WTC11 (cell line): ENCODE results near the gene MRE11. TPM values are rescaled to one million over a fixed set of nuclear protein-coding genes. Genes with fewer than 3 reads are reported as not detected.
A peak's percentile ranks its signal among the peaks of the same experiment; 100 is the strongest.

ENCODE experiments used
- ATAC-seq: fragments of 200-7000 bp; cut with Tn5 transposase; 2 replicates; pipeline ENCODE4 v1.10.0; 2021; ENCODE audit warnings: mild to moderate bottlenecking, moderate library complexity
- CTCF ChIA-PET: fragments of 300-600 bp; sonication (Branson Sonifier 250); formaldehyde crosslinking; loops from one replicate; lab custom pipeline; 2021; ENCODE audit warnings: antibody characterized with exemption; lab: Charles Lee
- POLR2A ChIA-PET: fragments of 350-600 bp; sonication (Branson Sonifier 250); formaldehyde crosslinking; loops from one replicate; lab custom pipeline; 2021; ENCODE audit warnings: antibody characterized with exemption; lab: Charles Lee
- DNase-seq: peaks from one replicate; pipeline ENCODE4 v3.0.0; 2021; ENCODE audit warnings: low spot score
- H3K27ac Mint-ChIP-seq: 2 replicates; pipeline ENCODE4 v1.8.0; 2021; ENCODE audit warnings: mixed read lengths
- H3K27me3 Mint-ChIP-seq: 2 replicates; pipeline ENCODE4 v1.8.0; 2021; ENCODE audit warnings: low read depth, mild to moderate bottlenecking, moderate library complexity, mixed read lengths
- H3K36me3 Mint-ChIP-seq: 2 replicates; pipeline ENCODE4 v1.8.0; 2021; ENCODE audit warnings: mixed read lengths
- H3K4me1 Mint-ChIP-seq: 2 replicates; pipeline ENCODE4 v1.8.0; 2022; ENCODE audit warnings: mixed read lengths
- H3K4me3 Mint-ChIP-seq: 2 replicates; pipeline ENCODE4 v1.8.0; 2021; ENCODE audit warnings: mild to moderate bottlenecking, moderate library complexity, mixed read lengths
- H3K9me3 Mint-ChIP-seq: 2 replicates; pipeline ENCODE4 v1.8.0; 2021; ENCODE audit warnings: mixed read lengths
- ATF1 ChIP-seq: sonication (generic); formaldehyde crosslinking; IDR thresholded peaks from 2 replicates; pipeline ENCODE4 v1.8.1; 2023; ENCODE audit warnings: mild to moderate bottlenecking, moderate library complexity, missing genetic modification reagents
- FOXP1 ChIP-seq: sonication (generic); formaldehyde crosslinking; IDR thresholded peaks from 2 replicates; pipeline ENCODE4 v1.8.0; 2022; ENCODE audit warnings: missing genetic modification reagents, mild to moderate bottlenecking, moderate library complexity, borderline replicate concordance
- GABPB1 ChIP-seq: sonication (generic); formaldehyde crosslinking; IDR thresholded peaks from 2 replicates; pipeline ENCODE4 v1.8.1; 2023; ENCODE audit warnings: mild to moderate bottlenecking, missing genetic modification reagents
- JUN ChIP-seq: sonication (generic); formaldehyde crosslinking; IDR thresholded peaks from 2 replicates; pipeline ENCODE4 v1.8.0; 2023; ENCODE audit warnings: mild to moderate bottlenecking, missing genetic modification reagents
- KAT7 ChIP-seq: sonication (generic); formaldehyde crosslinking; IDR thresholded peaks from 2 replicates; pipeline ENCODE4 v1.8.1; 2023; ENCODE audit warnings: missing genetic modification reagents, mild to moderate bottlenecking, borderline replicate concordance
- MXD4 ChIP-seq: fragments of 250-450 bp; sonication (Bioruptor Pico); IDR thresholded peaks from 2 replicates; pipeline ENCODE4 v1.8.0; 2021; ENCODE audit warnings: mild to moderate bottlenecking, moderate library complexity, borderline replicate concordance
- NFATC4 ChIP-seq: fragments of 250-450 bp; sonication (Bioruptor Pico); IDR thresholded peaks from 2 replicates; pipeline ENCODE4 v1.9.0; 2021; ENCODE audit warnings: mild to moderate bottlenecking
- NFE2L1 ChIP-seq: sonication (generic); formaldehyde crosslinking; IDR thresholded peaks from 2 replicates; pipeline ENCODE4 v1.8.1; 2023; ENCODE audit warnings: missing genetic modification reagents
- TCF7 ChIP-seq: sonication (generic); formaldehyde crosslinking; IDR thresholded peaks from 2 replicates; pipeline ENCODE4 v1.8.0; 2022; ENCODE audit warnings: mild to moderate bottlenecking, low read depth, missing genetic modification reagents, moderate library complexity
- ZBTB21 ChIP-seq: sonication (generic); formaldehyde crosslinking; IDR thresholded peaks from 2 replicates; pipeline ENCODE4 v1.8.1; 2023; ENCODE audit warnings: mild to moderate bottlenecking, missing genetic modification reagents, borderline replicate concordance
- ZNF232 ChIP-seq: sonication (generic); formaldehyde crosslinking; IDR thresholded peaks from 2 replicates; pipeline ENCODE4 v1.8.0; 2022; ENCODE audit warnings: mild to moderate bottlenecking, missing genetic modification reagents
- ZNF317 ChIP-seq: sonication (generic); formaldehyde crosslinking; IDR thresholded peaks from 2 replicates; pipeline ENCODE4 v1.8.1; 2023; ENCODE audit warnings: low read depth, mild to moderate bottlenecking, moderate library complexity, missing genetic modification reagents, borderline replicate concordance
- ZNF396 ChIP-seq: fragments of 250-450 bp; sonication (Bioruptor Pico); IDR thresholded peaks from 2 replicates; pipeline ENCODE4 v1.8.0; 2021; ENCODE audit warnings: mild to moderate bottlenecking, moderate library complexity, borderline replicate concordance
- total RNA-seq: library from RNA; stranded (reverse); gene quantifications from 3 replicates; pipeline ENCODE4 v1.2.3, GENCODE V29; 2021
- TF ChIP-seq, protein P1 (sequence below): sonication (generic); formaldehyde crosslinking; IDR thresholded peaks from 2 replicates; pipeline ENCODE4 v1.8.0; 2023; ENCODE audit warnings: missing genetic modification reagents, mild to moderate bottlenecking, borderline replicate concordance
- TF ChIP-seq, protein P2 (sequence below): sonication (generic); formaldehyde crosslinking; IDR thresholded peaks from 2 replicates; pipeline ENCODE4 v1.8.1; 2022; ENCODE audit warnings: low read depth, missing genetic modification reagents, borderline replicate concordance
- TF ChIP-seq, protein P3 (sequence below): sonication (generic); formaldehyde crosslinking; conservative IDR thresholded peaks from 2 replicates; pipeline ENCODE4 v1.8.1; 2023; ENCODE audit warnings: mild to moderate bottlenecking, low read depth, missing genetic modification reagents, moderate library complexity
- TF ChIP-seq, protein P4 (sequence below): fragments of 250-450 bp; sonication (Bioruptor Pico); IDR thresholded peaks from 2 replicates; pipeline ENCODE4 v1.9.0; 2021; ENCODE audit warnings: mild to moderate bottlenecking, borderline replicate concordance
- TF ChIP-seq, protein P5 (sequence below): fragments of 250-450 bp; sonication (Bioruptor Pico); IDR thresholded peaks from 2 replicates; pipeline ENCODE4 v1.9.0; 2021; ENCODE audit warnings: moderate library complexity, mild to moderate bottlenecking, inconsistent platforms, borderline replicate concordance
- TF ChIP-seq, protein P6 (sequence below): fragments of 250-450 bp; sonication (Bioruptor Pico); IDR thresholded peaks from 2 replicates; pipeline ENCODE4 v1.9.0; 2021; ENCODE audit warnings: mild to moderate bottlenecking
- TF ChIP-seq, protein P7 (sequence below): sonication (generic); formaldehyde crosslinking; IDR thresholded peaks from 2 replicates; pipeline ENCODE4 v1.8.1; 2022; ENCODE audit warnings: low read depth, mild to moderate bottlenecking, moderate library complexity, missing genetic modification reagents, borderline replicate concordance

The MRE11 gene
- total RNA-seq, 1 experiment from 2014 or later: 34.3 TPM

DNA sequence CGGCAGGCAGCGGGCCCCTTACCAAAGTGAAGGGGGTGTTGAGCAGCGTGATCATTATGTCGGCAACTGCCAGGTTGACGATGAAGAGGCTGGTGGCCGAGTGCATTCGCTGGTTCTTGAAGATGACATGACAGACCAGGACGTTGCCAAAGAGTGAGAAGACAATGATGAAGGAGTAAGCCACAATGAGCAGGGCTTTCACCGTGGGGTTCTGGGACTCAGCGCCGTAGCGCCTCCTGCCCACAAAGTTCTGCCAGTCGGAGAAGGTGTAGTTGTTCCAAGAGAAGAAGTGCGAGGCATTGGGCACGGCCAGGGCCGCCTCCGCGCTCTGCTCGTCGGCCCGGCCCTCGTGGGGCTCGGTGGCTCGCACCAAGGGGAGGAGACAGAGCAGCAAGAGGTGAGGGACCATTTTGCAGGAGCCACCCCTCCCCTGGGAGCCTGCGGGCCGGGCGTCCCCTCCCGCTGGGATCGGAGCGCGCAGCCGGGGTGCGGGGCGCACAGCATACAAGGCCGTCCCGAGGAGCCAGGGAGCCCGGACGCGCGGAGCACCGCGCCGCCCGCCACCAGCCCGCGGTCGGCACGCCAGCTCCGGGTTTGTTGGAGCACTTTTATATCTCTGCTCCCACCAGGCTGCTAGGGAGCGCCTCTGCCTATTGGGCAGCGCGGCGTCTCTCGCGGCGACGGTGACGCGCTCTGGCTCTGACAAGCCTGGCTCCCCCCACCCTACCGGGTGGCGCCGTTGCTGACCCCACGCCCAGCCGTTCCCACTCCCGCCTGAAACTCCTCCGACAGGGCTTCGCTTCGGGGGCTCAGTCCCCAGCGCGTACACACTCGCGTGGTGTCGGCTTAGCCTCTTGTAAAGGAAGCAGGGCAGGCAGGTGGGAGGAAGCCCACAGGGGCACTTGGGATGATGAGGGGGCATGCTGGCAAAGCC is 92.5 kb downstream of the MRE11 start, which contains the start of gene GPR83:
TSS of gene GPR83 (minus strand) at position 581 of the 934 bp plus-strand sequence. CDS start at position 409, 172 bp downstream.
- Mint-ChIP-seq H3K36me3 (no peaks in the 10 kb centered on the region), H3K27me3 (peaks cover 51% of the 10 kb centered on the region), H3K27ac (no peak within 1 kb of the TSS), H3K4me1 (peaks cover 18% of the 10 kb centered on the region), H3K4me3 (peak within 1 kb of the TSS; percentile 74), H3K9me3 (no peaks in the 10 kb centered on the region)
- ChIA-PET CTCF (interaction anchor here (1.2 to 2.6 kb wide), 2 partner anchors 17 to 506 kb away, joined by 6 to 7 read pairs; no protein-coding TSS in a partner anchor), POLR2A (no interaction called here)
- DNase-seq: peak; percentile 51
- peak; percentile 83 for ATAC-seq
- TF ChIP-seq FOXP1 (CRISPR knock-in tag) (0 out of 2 replicates have a peak, but pooled peaks have one; percentile 24), ZNF317 (CRISPR knock-in tag) (no peak), ZNF232 (no peak), JUN (no peak), NFE2L1 (CRISPR knock-in tag) (no peak), NFATC4 (CRISPR knock-in tag) (no peak), ZNF396 (no peak), TCF7 (CRISPR knock-in tag) (no peak), KAT7 (CRISPR knock-in tag) (no peak), ATF1 (CRISPR knock-in tag) (no peak), ZBTB21 (CRISPR knock-in tag) (no peak), MXD4 (CRISPR knock-in tag) (no peak), GABPB1 (no peak)
- TF ChIP-seq, protein P1, sequence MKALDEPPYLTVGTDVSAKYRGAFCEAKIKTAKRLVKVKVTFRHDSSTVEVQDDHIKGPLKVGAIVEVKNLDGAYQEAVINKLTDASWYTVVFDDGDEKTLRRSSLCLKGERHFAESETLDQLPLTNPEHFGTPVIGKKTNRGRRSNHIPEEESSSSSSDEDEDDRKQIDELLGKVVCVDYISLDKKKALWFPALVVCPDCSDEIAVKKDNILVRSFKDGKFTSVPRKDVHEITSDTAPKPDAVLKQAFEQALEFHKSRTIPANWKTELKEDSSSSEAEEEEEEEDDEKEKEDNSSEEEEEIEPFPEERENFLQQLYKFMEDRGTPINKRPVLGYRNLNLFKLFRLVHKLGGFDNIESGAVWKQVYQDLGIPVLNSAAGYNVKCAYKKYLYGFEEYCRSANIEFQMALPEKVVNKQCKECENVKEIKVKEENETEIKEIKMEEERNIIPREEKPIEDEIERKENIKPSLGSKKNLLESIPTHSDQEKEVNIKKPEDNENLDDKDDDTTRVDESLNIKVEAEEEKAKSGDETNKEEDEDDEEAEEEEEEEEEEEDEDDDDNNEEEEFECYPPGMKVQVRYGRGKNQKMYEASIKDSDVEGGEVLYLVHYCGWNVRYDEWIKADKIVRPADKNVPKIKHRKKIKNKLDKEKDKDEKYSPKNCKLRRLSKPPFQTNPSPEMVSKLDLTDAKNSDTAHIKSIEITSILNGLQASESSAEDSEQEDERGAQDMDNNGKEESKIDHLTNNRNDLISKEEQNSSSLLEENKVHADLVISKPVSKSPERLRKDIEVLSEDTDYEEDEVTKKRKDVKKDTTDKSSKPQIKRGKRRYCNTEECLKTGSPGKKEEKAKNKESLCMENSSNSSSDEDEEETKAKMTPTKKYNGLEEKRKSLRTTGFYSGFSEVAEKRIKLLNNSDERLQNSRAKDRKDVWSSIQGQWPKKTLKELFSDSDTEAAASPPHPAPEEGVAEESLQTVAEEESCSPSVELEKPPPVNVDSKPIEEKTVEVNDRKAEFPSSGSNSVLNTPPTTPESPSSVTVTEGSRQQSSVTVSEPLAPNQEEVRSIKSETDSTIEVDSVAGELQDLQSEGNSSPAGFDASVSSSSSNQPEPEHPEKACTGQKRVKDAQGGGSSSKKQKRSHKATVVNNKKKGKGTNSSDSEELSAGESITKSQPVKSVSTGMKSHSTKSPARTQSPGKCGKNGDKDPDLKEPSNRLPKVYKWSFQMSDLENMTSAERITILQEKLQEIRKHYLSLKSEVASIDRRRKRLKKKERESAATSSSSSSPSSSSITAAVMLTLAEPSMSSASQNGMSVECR: no peak
- TF ChIP-seq, protein P2, sequence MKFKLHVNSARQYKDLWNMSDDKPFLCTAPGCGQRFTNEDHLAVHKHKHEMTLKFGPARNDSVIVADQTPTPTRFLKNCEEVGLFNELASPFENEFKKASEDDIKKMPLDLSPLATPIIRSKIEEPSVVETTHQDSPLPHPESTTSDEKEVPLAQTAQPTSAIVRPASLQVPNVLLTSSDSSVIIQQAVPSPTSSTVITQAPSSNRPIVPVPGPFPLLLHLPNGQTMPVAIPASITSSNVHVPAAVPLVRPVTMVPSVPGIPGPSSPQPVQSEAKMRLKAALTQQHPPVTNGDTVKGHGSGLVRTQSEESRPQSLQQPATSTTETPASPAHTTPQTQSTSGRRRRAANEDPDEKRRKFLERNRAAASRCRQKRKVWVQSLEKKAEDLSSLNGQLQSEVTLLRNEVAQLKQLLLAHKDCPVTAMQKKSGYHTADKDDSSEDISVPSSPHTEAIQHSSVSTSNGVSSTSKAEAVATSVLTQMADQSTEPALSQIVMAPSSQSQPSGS (CRISPR knock-in tag): no peak
- TF ChIP-seq, protein P3, sequence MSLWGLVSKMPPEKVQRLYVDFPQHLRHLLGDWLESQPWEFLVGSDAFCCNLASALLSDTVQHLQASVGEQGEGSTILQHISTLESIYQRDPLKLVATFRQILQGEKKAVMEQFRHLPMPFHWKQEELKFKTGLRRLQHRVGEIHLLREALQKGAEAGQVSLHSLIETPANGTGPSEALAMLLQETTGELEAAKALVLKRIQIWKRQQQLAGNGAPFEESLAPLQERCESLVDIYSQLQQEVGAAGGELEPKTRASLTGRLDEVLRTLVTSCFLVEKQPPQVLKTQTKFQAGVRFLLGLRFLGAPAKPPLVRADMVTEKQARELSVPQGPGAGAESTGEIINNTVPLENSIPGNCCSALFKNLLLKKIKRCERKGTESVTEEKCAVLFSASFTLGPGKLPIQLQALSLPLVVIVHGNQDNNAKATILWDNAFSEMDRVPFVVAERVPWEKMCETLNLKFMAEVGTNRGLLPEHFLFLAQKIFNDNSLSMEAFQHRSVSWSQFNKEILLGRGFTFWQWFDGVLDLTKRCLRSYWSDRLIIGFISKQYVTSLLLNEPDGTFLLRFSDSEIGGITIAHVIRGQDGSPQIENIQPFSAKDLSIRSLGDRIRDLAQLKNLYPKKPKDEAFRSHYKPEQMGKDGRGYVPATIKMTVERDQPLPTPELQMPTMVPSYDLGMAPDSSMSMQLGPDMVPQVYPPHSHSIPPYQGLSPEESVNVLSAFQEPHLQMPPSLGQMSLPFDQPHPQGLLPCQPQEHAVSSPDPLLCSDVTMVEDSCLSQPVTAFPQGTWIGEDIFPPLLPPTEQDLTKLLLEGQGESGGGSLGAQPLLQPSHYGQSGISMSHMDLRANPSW (CRISPR knock-in tag): no peak
- TF ChIP-seq, protein P4, sequence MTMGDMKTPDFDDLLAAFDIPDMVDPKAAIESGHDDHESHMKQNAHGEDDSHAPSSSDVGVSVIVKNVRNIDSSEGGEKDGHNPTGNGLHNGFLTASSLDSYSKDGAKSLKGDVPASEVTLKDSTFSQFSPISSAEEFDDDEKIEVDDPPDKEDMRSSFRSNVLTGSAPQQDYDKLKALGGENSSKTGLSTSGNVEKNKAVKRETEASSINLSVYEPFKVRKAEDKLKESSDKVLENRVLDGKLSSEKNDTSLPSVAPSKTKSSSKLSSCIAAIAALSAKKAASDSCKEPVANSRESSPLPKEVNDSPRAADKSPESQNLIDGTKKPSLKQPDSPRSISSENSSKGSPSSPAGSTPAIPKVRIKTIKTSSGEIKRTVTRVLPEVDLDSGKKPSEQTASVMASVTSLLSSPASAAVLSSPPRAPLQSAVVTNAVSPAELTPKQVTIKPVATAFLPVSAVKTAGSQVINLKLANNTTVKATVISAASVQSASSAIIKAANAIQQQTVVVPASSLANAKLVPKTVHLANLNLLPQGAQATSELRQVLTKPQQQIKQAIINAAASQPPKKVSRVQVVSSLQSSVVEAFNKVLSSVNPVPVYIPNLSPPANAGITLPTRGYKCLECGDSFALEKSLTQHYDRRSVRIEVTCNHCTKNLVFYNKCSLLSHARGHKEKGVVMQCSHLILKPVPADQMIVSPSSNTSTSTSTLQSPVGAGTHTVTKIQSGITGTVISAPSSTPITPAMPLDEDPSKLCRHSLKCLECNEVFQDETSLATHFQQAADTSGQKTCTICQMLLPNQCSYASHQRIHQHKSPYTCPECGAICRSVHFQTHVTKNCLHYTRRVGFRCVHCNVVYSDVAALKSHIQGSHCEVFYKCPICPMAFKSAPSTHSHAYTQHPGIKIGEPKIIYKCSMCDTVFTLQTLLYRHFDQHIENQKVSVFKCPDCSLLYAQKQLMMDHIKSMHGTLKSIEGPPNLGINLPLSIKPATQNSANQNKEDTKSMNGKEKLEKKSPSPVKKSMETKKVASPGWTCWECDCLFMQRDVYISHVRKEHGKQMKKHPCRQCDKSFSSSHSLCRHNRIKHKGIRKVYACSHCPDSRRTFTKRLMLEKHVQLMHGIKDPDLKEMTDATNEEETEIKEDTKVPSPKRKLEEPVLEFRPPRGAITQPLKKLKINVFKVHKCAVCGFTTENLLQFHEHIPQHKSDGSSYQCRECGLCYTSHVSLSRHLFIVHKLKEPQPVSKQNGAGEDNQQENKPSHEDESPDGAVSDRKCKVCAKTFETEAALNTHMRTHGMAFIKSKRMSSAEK (CRISPR knock-in tag): no peak
- TF ChIP-seq, protein P5, sequence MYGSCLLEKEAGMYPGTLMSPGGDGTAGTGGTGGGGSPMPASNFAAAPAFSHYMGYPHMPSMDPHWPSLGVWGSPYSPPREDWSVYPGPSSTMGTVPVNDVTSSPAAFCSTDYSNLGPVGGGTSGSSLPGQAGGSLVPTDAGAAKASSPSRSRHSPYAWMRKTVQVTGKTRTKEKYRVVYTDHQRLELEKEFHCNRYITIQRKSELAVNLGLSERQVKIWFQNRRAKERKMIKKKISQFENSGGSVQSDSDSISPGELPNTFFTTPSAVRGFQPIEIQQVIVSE (CRISPR knock-in tag): no peak
- TF ChIP-seq, protein P6, sequence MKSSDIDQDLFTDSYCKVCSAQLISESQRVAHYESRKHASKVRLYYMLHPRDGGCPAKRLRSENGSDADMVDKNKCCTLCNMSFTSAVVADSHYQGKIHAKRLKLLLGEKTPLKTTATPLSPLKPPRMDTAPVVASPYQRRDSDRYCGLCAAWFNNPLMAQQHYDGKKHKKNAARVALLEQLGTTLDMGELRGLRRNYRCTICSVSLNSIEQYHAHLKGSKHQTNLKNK (CRISPR knock-in tag): no peak
- TF ChIP-seq, protein P7, sequence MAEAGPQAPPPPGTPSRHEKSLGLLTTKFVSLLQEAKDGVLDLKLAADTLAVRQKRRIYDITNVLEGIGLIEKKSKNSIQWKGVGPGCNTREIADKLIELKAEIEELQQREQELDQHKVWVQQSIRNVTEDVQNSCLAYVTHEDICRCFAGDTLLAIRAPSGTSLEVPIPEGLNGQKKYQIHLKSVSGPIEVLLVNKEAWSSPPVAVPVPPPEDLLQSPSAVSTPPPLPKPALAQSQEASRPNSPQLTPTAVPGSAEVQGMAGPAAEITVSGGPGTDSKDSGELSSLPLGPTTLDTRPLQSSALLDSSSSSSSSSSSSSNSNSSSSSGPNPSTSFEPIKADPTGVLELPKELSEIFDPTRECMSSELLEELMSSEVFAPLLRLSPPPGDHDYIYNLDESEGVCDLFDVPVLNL (CRISPR knock-in tag): 0 out of 2 replicates have a peak, but pooled peaks have one; percentile 51
